Body of pancreas (tissue), 4 donors: ENCODE data around the gene SUPT20HL1. TPM values are rescaled to one million over a fixed set of nuclear protein-coding genes. Genes with fewer than 3 reads are reported as not detected.

Experiments used
- ATAC-seq: fragments of 150-250 bp; one replicate; pipeline ENCODE4 v1.9.1; 2016
- DNase-seq, 4 donors: peaks; one replicate each; pipeline ENCODE4 v3.0.0-alpha.2; 2019
- H3K27ac ChIP-seq, 4 donors: fragments of 200-600 bp; sonication (generic); 1 replicate in 3 of 4; 2 replicates in 1 of 4; pipeline versions ENCODE4 v1.5.1 to v1.6.1; 2016 to 2019; ENCODE audit warnings: mild to moderate bottlenecking in 1 of 4, mixed read lengths in 1 of 4, moderate library complexity in 1 of 4
- H3K27me3 ChIP-seq, 2 donors: fragments of 200-600 bp; sonication (generic); one replicate each; pipeline ENCODE4 v1.6.0; 2016; ENCODE audit warnings: mild to moderate bottlenecking in 1 of 2
- H3K36me3 ChIP-seq, 2 donors: fragments of 200-600 bp; sonication (generic); replicated peaks in 1 of 2; 2 replicates each; pipeline ENCODE4 v1.5.1; 2016; ENCODE audit warnings: low read depth in 2 of 2; ENCODE audit not compliant: insufficient read depth in 1 of 2
- H3K4me1 ChIP-seq: fragments of 200-600 bp; sonication (generic); one replicate; pipeline ENCODE4 v1.6.0; 2016
- H3K4me3 ChIP-seq, 2 donors: fragments of 200-600 bp; sonication (generic); 1 replicate in 1 of 2; 2 replicates in 1 of 2; pipeline ENCODE4 v1.5.1; 2016 to 2019
- H3K9me3 ChIP-seq, 3 donors: fragments of 200-600 bp; sonication (generic); 1 replicate in 2 of 3; 2 replicates in 1 of 3; pipeline ENCODE4 v1.5.1; 2016
- CTCF ChIP-seq, 7 experiments: fragments of 450-650 bp in 4 of 7; fragments of 200-600 bp in 3 of 7; sonication (generic) in 3 of 7; IDR thresholded peaks; one replicate each; pipeline ENCODE4 v1.5.1; 2016 to 2019; ENCODE audit warnings: antibody characterized with exemption in 7 of 7
- POLR2A ChIP-seq, 3 donors: fragments of 450-650 bp; IDR thresholded peaks; one replicate each; pipeline ENCODE4 v1.6.1; 2016; ENCODE audit warnings: antibody characterized with exemption in 3 of 3, mild to moderate bottlenecking in 2 of 3
- WGBS, 2 donors: methylation state at CpG; one replicate each; pipeline ENCODE4 v1.1.5; 2017; 5-methylcytosine and 5-hydroxymethylcytosine counted together
- intact Hi-C: fragments of 100-400 bp; cut with DNase I; formaldehyde crosslinking; loops from one replicate; pipeline ENCODE4 v1.15.1; 2023
- total RNA-seq, 2 donors: library from RNA; depleted of rRNA; stranded (reverse); fragments of >200 nt; gene quantifications; one replicate each; pipeline ENCODE4 v1.1.0, GENCODE V29; 2016

Gene SUPT20HL1
- total RNA-seq, 2 donors from 2014 or later, result 0.26 TPM; not detected in 1

GRCh38 chrX:24396236-24396930, 35.9 kb downstream of the SUPT20HL1 start:
- intact Hi-C loops, result loop anchor here (10.0 kb wide), 1 partner anchor 98 kb away; no protein-coding TSS in a partner anchor
- Histone ChIP-seq H3K27ac (peak overlapping the region in 3 of 4 donors; percentile 39 to 65 (median 64)), H3K9me3 (no peaks in the 10 kb centered on the region), H3K36me3 (no peaks in the 10 kb centered on the region), H3K4me1 (peaks cover 12% of the 10 kb centered on the region), H3K27me3 (no peaks in the 10 kb centered on the region), H3K4me3 (no peak overlapping the region)
- ATAC-seq, result peak; percentile 75
- no peak for TF ChIP-seq POLR2A (IDR thresholded peaks at IDR 0.05)
- TF ChIP-seq CTCF (IDR thresholded peaks at IDR 0.05), result no peak
- WGBS, 2 donors, result 44 to 46% methylated on average over 5 of the region's 5 CpGs
- peak in 2 of 4 donors; percentile 13 to 37 for DNase-seq

GRCh38 chrX:24396931-24397279, 36.5 kb downstream of the SUPT20HL1 start:
- ATAC-seq, result peak; percentile 2
- H3K4me3 ChIP-seq, result no peak overlapping the region
- TF ChIP-seq CTCF (IDR thresholded peaks at IDR 0.05), result no peak
- no peak for TF ChIP-seq POLR2A (IDR thresholded peaks at IDR 0.05)
- H3K4me1 ChIP-seq, result peaks cover 12% of the 10 kb centered on the region
- WGBS, 2 donors, result 27 to 33% methylated on average over 1 of the region's 1 CpG
- H3K27me3 ChIP-seq, result no peaks in the 10 kb centered on the region
- no peak for DNase-seq
- H3K27ac ChIP-seq, result peak overlapping the region in 3 of 4 donors; percentile 28 to 65 (median 64)
- H3K9me3 ChIP-seq, result no peaks in the 10 kb centered on the region
- intact Hi-C loops, result loop anchor here (10.0 kb wide), 1 partner anchor 98 kb away; no protein-coding TSS in a partner anchor
- H3K36me3 ChIP-seq, result no peaks in the 10 kb centered on the region

- DNase-seq (no peak), ATAC-seq (no peak)
- H3K27me3 ChIP-seq, result no peaks in the 10 kb centered on the region
- H3K27ac ChIP-seq, result no peak overlapping the region
- no peak for TF ChIP-seq POLR2A (IDR thresholded peaks at IDR 0.05)
- TF ChIP-seq CTCF (IDR thresholded peaks at IDR 0.05), result no peak
- H3K9me3 ChIP-seq, result no peaks in the 10 kb centered on the region
- intact Hi-C loops, result loop anchor here (10.0 kb wide), 1 partner anchor 96 kb away; no protein-coding TSS in a partner anchor
- peaks cover 12% of the 10 kb centered on the region for H3K4me1 ChIP-seq
- H3K4me3 ChIP-seq, result no peak overlapping the region
- 91 to 100% methylated on average over 1 to 2 of the region's 2 CpGs for WGBS, 2 donors
- H3K36me3 ChIP-seq, result no peaks in the 10 kb centered on the region
These were observed 38.3 kb downstream of the SUPT20HL1 start for GRCh38 chrX:24398766-24399165.

- WGBS, 2 donors, result 77 to 89% methylated on average over 4 to 5 of the region's 5 CpGs
- H3K36me3 ChIP-seq, result no peaks in the 10 kb centered on the region
These were observed 39.1 kb downstream of the SUPT20HL1 start for GRCh38 chrX:24399550-24399949.

More at GRCh38 chrX:24399550-24399949, 39.1 kb downstream of the SUPT20HL1 start:
- DNase-seq, result no peak
- TF ChIP-seq POLR2A (IDR thresholded peaks at IDR 0.05), result no peak
- TF ChIP-seq CTCF (IDR thresholded peaks at IDR 0.05), result no peak
- no peak for ATAC-seq
- H3K4me1 ChIP-seq, result peaks cover 12% of the 10 kb centered on the region
- intact Hi-C loops, result loop anchor here (10.0 kb wide), 1 partner anchor 95 kb away; no protein-coding TSS in a partner anchor
- no peak overlapping the region for H3K4me3 ChIP-seq
- no peak overlapping the region for H3K27ac ChIP-seq
- no peaks in the 10 kb centered on the region for H3K27me3 ChIP-seq
- H3K9me3 ChIP-seq, result no peaks in the 10 kb centered on the region
